ENCODE measurements around the gene SEC23IP. TPM values are rescaled to one million over a fixed set of nuclear protein-coding genes. Genes with fewer than 3 reads are reported as not detected.

The SEC23IP gene
- 18.4 and 25.3 TPM in 2 replicates for total RNA-seq

GRCh38 chr10:119892188-119893065 is at the start of gene SEC23IP:
SEC23IP (plus strand) TSS chr10:119892730; CDS start chr10:119892783, 53 bp downstream.

GRCh38 chr10:119872610-119872859 is 20.0 kb upstream of the SEC23IP start, which contains the start of gene MCMBP:
MCMBP (minus strand) TSS chr10:119872843; CDS start chr10:119872584, 259 bp downstream.

Other genes with a start within 250 kb of the SEC23IP start
- 46.9 and 61.6 TPM in 2 replicates for gene BAG3, start 241.3 kb upstream of the SEC23IP start, total RNA-seq
- gene INPP5F, start 166.7 kb upstream of the SEC23IP start, total RNA-seq, result 6.5 and 9.4 TPM in 2 replicates
- gene MCMBP, start 19.9 kb upstream of the SEC23IP start, total RNA-seq, result 50.9 and 51.7 TPM in 2 replicates

Measured in cardiac atrium fibroblast (primary cell).